HG03342 (cell line): ENCODE results near the gene LIX1.
"Not testable (repeated sequence)": the region's sequence is repeated elsewhere in the genome, so short reads cannot be mapped to it uniquely, and the experiment has no call there.

Experiments
- ATAC-seq: cut with Tn5 transposase; IDR thresholded peaks from one replicate; pipeline ENCODE4 v1.9.1; 2021; ENCODE audit warnings: mild to moderate bottlenecking, moderate library complexity; ENCODE audit not compliant: unreplicated experiment

Gene LIX1

DNA sequence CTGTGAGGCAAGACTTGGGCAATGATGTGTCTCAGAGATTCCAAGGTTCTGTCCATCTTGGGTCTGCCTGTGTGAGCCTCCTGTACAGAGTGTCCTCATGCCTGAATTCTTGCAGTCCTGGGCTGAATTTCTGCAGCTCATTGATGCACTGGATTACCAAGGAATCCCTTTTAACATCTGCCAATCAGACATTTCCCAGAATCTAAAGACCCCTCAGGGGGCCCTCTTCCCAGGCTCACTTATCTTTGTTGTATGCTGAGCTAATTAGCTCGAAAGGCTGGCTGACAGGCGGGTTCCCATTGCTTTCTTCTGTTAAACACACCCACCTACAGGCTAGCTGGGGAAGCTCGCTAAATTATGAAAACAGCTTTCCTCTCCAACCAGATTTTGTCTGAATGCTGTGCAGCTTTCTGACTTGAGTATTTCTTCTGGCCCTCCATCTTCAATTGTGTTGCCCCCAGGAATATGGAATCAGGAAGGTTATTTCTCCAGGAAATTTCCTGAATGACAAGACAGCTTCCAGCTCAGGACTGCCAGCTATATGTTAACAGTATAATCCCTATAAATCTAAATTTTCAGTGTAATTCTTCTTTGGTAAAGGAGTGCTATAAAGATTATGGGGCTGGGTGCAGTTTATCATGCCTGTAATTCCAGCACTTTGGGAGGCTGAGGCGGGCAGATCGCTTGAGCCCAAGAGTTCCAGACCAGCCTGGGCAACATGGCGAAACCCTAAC, at the start of gene LIX1:
Gene LIX1, minus strand, starts transcription at position 91 of the 734 bp plus-strand sequence. Its CDS starts 35 bp downstream, at position 56.
- ATAC-seq: peak; percentile 87

DNA sequence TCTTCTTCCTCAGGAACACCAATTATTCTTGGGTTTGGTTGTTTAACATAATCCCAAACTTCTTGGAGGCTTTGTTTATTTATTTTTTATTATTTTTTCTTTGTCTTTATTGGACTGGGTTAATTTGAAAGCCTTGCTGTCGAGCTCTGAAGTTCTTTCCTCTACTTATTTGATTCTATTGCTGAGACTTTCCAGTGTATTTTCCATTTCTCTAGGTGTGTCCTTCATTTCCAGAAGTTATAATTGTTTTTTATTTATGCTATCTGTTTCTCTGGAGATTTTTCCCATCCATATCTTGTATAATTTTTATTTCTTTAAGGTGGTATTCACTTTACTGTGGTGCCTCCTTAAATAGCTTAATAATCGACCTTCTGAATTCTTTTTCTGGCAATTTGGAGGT, 49.5 kb upstream of the LIX1 start:
- ATAC-seq: no peak

GRCh38 chr5:97189523-97189922, 47.1 kb upstream of the LIX1 start:
- ATAC-seq: not testable (repeated sequence)

DNA sequence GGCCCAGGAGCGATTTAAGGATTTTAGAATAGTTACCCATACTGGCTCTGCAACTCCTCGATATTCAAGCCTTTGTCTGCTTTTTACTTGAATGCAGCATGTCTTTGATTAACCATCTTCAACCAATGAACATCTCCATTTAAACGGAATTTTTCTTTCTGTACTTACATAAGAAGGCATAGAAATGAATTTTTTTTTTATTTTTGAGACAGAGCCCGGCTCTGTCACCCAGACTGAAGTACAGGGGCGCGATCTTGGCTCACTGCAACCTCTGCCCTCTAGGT, 41.5 kb upstream of the LIX1 start:
- no peak for ATAC-seq

DNA sequence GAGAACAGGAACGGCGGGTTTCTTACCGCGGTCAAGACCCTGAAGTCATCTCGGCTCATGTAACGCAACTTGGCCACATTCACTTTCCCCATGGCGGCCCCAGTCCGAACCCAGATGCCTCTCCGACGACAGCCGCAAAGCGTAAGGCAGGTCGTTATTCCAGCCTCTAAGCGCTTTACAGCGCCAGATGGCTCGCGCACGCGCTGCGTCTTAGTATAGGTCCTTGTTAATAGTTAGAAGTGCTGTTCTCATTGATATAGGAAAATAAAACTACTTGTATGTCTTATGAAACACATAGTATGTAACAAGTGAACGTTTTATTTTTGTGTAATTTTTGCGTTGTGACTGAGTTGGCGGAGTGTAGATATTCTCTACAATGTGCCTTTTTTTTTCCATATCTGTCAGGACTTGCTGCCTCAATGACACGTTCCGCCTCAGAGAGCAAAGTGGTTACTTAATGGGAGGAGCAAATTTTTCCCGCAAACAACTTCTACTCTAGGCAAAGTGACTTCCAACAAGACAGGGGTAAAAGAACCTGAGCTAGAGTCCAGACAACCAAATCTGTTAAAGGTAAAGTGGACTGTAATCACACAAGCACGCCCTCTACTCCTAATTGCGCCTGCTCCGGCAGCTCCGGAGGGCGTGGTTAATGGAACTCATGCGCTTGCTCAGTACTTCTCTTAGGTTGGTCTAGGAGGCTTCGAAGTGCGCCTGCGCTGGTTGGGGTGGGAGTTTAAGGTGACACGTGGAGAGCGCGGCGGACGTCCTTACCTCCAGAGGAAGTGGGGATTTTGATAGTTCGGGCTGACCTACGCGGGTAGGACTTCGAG, 40.9 kb upstream of the LIX1 start, which contains the start of gene RIOK2:
Gene RIOK2, minus strand, starts transcription at position 148 of the 830 bp plus-strand sequence. Its CDS starts 56 bp downstream, at position 92.
- peak; percentile 91 for ATAC-seq

- ATAC-seq: no peak
Measured at GRCh38 chr5:97182571-97183099, 40.2 kb upstream of the LIX1 start.

- ATAC-seq: no peak
Measured at GRCh38 chr5:97181856-97182545, 39.6 kb upstream of the LIX1 start.

DNA sequence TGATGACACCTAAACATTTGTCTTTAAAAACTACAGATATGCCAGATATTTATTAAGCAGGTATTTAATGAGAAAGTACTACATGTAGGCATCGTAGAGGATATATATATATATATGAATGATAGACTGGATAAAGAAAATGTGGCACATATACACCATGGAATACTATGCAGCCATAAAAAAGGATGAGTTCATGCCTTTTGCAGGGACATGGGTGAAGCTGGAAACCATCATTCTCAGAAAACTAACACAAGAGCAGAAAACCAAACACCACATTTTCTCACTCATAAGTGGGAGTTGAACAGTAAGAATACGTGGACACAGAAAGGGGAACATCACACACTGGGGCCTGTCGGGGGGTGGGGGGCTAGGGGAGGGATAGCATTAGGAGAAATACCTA, 37.0 kb upstream of the LIX1 start:
- ATAC-seq: not testable (repeated sequence)

- ATAC-seq: no peak
Measured at GRCh38 chr5:97172227-97172626, 29.8 kb upstream of the LIX1 start.

- no peak for ATAC-seq
Measured at GRCh38 chr5:97171703-97172102, 29.3 kb upstream of the LIX1 start.

DNA sequence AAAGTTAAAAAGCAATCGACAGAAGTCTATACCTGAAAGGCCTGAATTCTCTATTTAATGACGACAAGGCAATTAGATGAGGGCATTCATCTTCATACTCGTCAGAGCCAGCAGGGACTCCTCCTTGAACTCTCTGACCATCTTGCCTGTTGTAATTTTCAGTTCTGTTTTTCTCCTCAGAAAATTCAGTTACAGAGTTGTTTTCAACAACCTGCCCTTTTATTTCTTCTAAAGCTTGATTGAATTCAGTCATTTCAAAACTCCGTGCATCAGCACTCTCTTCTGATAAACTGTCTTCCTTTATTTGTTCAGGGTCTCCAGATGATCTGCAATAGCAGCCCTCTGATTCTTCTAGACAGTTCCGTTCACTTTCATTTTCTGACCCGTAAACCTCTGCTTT, 25.0 kb upstream of the LIX1 start:
- ATAC-seq: peak; percentile 62

- ATAC-seq: no peak
Measured at GRCh38 chr5:97165726-97166125, 23.3 kb upstream of the LIX1 start.

DNA sequence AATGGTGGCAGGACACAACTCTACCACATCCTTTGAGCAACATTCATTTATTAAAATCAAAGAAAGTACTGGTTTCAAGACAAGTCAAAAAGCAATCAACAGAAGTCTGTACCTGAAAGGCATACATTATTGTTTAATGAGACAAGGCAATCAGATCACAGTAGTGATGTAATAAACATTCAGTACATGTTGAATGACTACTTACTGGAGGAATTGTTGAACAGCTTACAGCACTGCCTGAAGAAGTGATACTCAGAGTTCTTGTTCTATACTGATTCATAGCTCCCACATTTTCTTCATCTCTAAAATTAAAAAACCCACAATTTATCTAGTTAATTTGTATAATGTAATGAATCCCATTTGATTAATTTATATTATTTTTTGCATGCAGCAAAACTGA, 22.4 kb upstream of the LIX1 start:
- no peak for ATAC-seq

DNA sequence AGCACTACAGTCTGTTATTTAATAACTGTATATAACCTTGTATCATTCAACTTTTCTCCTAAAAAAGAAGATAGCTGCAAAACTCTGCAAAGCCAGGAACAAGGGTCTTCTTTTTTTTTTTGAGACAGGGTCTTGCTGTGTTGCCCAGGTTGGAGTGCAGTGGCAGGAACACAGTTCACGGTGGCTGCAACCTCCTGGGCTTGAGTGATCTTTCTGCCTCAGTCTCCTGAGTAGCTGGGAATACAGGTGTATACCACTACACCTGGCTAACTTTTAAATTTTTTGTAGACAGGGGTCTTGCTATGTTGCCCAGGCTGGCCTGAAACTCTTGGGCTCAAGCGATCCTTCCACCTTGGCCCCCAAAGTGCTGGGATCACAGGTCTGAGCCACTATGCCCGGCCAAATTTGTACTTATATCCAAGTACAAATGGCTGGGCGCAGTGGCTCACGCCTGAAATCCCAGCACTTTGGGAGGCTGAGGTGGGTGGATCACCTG, 21.4 kb upstream of the LIX1 start:
- no peak for ATAC-seq

DNA sequence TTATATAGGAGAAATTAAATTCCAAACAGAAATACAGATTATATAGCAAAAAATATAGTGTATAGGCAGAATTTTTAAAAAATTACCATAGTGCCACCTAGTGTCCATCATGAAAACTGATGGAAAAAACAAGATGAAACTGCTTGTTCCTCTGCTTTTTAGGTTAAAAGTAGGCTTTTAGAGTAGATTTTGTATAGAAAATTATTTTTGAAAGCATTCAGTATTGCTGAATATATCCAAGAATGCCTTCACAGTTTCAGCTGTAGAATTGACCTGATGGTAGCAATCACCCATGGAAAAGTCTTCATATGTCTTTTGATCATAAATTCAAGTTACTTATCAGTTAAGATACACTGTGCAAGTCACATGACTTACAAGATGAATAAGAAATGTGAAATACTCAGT, 21.0 kb upstream of the LIX1 start:
- no peak for ATAC-seq

DNA sequence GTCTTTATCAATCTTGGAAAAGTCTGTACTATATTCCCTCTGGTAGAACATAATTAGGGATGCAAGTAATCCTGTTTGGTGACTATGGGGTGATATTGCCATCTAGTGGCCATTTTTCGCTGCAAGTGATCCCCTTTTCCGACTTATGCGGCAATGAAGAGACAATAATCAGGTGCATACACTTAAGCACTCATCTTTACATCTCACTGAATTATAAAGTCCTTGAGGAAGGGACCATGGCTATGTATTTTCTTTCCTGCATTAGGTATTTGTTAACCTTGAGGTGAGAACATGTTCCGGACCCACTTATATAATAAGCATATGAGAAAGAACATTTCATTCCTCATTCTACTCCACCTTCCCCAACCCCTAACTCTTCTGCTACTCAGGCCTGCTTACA, 19.6 kb upstream of the LIX1 start:
- ATAC-seq: peak; percentile 59

- ATAC-seq: no peak
Measured at GRCh38 chr5:97157689-97158088, 15.3 kb upstream of the LIX1 start.

DNA sequence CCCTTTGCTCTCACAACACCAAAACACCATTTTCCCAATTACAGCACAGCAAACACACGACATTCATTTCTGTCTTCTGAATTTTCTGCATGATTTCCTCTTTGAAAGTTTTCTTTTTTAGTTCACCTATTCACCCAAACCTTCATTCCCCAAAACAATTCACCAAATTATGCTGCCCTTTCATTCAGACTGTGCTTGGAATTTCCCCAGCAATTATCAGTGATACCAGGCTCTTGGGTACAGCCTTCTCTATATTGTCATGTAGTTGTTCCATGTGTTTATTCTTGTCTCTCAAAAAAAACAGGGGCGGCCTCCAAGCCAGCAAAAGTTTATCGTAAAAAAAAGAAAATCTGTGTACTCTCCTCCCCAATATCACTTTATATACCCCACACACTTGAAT, 9.0 kb upstream of the LIX1 start:
- ATAC-seq: no peak

- ATAC-seq: no peak
Measured at GRCh38 chr5:97150401-97150800, 8.0 kb upstream of the LIX1 start.

DNA sequence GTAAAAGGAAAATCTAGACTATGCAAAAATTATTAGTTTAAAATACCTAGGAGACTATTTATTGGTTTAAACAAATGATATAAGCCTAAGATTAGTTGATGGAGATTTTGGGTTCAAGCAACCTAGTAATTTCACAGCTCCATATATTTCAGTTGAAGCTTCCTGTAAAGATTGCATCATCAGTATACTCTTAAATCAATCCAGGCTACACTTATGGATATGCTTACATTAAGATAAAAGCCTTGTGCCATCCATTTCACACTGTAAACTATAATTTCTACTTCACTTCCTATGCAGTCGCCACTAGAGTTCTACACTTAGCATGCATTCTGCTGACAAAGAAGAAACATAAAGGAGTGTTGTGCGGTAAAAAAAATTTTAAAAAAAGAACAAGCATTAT, 7.3 kb upstream of the LIX1 start:
- ATAC-seq: no peak

DNA sequence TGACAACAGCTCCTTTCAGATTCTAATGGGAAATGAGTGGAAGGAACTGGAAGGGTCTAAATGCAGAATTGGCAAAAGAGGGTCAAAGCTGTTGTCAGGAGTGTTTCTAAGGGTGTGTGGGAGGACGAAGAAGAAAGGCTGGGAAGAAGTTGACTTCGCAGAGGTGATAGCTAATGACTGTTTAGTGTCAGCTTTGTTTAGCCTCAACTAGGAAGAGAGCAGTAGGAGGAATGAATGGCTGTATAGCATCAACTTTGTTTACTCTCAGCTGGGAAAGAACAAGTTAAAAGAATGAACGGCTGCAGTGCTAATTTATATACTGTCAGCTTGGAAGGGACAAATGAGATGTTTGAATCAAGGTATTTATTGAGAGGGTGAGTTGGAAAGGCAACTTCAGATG, 5.9 kb upstream of the LIX1 start:
- no peak for ATAC-seq
